HepG2 (cell line): ENCODE data around the gene MYL6. TPM values are rescaled to one million over a fixed set of nuclear protein-coding genes. Genes with fewer than 3 reads are reported as not detected.

ENCODE experiments used
- ATAC-seq: fragments of 200-7000 bp; cut with Tn5 transposase; 3 replicates; pipeline ENCODE4 v1.9.1; 2020; ENCODE audit warnings: mild to moderate bottlenecking, moderate library complexity
- BruUV-seq: library from RNA; stranded (reverse); fragments of 400-500 nt; replicated peaks from 2 replicates; lab custom pipeline; 2021; lab: Mats Ljungman, UMichigan
- CTCF ChIA-PET: fragments of 300-600 bp; formaldehyde crosslinking; extraction: SDS; loops from one replicate; lab custom pipeline; 2021; ENCODE audit warnings: low total read pairs, inconsistent platforms, low intra/inter-chr PET ratio; lab: Yijun Ruan, JAX
- POLR2A ChIA-PET: fragments of 350-600 bp; sonication (Branson Sonifier 250); formaldehyde crosslinking; loops from one replicate; lab custom pipeline; 2020; ENCODE audit warnings: antibody characterized with exemption, inconsistent platforms; lab: Yijun Ruan, JAX
- DNase-seq: peaks from one replicate; pipeline ENCODE4 v3.0.0-alpha.2; 2015; ENCODE audit warnings: low spot score
- FAIRE-seq: peaks from 3 replicates; lab custom pipeline; 2011; peaks lifted over from hg19 to GRCh38; lab: Jason Lieb, UNC
- H2AFZ ChIP-seq: one replicate; pipeline ENCODE4 v1.6.1; 2011; ENCODE audit warnings: low read length, inconsistent platforms
- H3K27ac ChIP-seq: fragments of 300-600 bp; 3 replicates; pipeline ENCODE4 v1.8.0; 2011; ENCODE audit warnings: mixed run types, mild to moderate bottlenecking, mixed read lengths, low read length, inconsistent platforms; ENCODE audit not compliant: insufficient read depth; ENCODE audit errors: extremely low read length
- H3K27me3 ChIP-seq, 2 experiments: fragments of 200-600 bp in 1 of 2; 2 replicates in 1 of 2; 3 replicates in 1 of 2; pipeline versions ENCODE4 v1.6.0 to v1.8.0; 2011; ENCODE audit warnings: low read length in 2 of 2, mild to moderate bottlenecking in 2 of 2, moderate library complexity in 2 of 2, inconsistent platforms in 1 of 2; ENCODE audit not compliant: insufficient read depth in 2 of 2, control insufficient read depth in 1 of 2
- H3K36me3 ChIP-seq, 2 experiments: fragments of 200-600 bp in 1 of 2; replicated peaks in 1 of 2; 2 replicates in 1 of 2; 3 replicates in 1 of 2; pipeline versions ENCODE4 v1.5.1 to v1.8.0; 2011; ENCODE audit warnings: low read length in 2 of 2, inconsistent platforms in 1 of 2; ENCODE audit not compliant: insufficient read depth in 2 of 2, control insufficient read depth in 1 of 2
- H3K4me1 ChIP-seq: 2 replicates; pipeline ENCODE4 v1.5.1; 2012; ENCODE audit warnings: low read length, inconsistent platforms; ENCODE audit not compliant: insufficient read depth
- H3K4me2 ChIP-seq: 2 replicates; pipeline ENCODE4 v1.6.0; 2011; ENCODE audit warnings: low read depth, low read length, inconsistent platforms
- H3K4me3 ChIP-seq, 3 experiments: fragments of 200-600 bp in 1 of 3; sonication (generic), shearing (Covaris generic) in 1 of 3; replicated peaks in 1 of 3; 2 replicates each; pipeline ENCODE4 v1.5.1; 2011 to 2016; ENCODE audit warnings: low read length in 3 of 3, inconsistent platforms in 2 of 3, low read depth in 2 of 3, mild to moderate bottlenecking in 2 of 3, control low read depth in 1 of 3, mixed read lengths in 1 of 3; ENCODE audit not compliant: insufficient read depth in 1 of 3
- H3K79me2 ChIP-seq: one replicate; pipeline ENCODE4 v1.6.1; 2011; ENCODE audit warnings: low read length, inconsistent platforms; ENCODE audit not compliant: insufficient read depth
- H3K9ac ChIP-seq: 2 replicates; pipeline ENCODE4 v1.6.0; 2011; ENCODE audit warnings: mild to moderate bottlenecking, low read depth, low read length, inconsistent platforms; ENCODE audit not compliant: insufficient read depth
- H3K9me3 ChIP-seq: 2 replicates; pipeline ENCODE4 v1.5.1; 2012; ENCODE audit warnings: mild to moderate bottlenecking, low read length
- H4K20me1 ChIP-seq: 2 replicates; pipeline ENCODE4 v1.6.0; 2011; ENCODE audit warnings: inconsistent platforms, mild to moderate bottlenecking, low read length, moderate library complexity; ENCODE audit not compliant: insufficient read depth
- ATF4 ChIP-seq, 2 experiments: fragments of 450-650 bp in 1 of 2; sonication (generic) in 1 of 2; formaldehyde crosslinking; IDR thresholded peaks; 2 replicates each; pipeline versions ENCODE4 v1.5.0 to v1.8.0; 2020 to 2022; ENCODE audit warnings: mild to moderate bottlenecking in 1 of 2, missing genetic modification reagents in 1 of 2
- ATRX ChIP-seq: sonication (generic); formaldehyde crosslinking; IDR thresholded peaks from 2 replicates; pipeline ENCODE4 v1.4.0; 2020; ENCODE audit warnings: missing genetic modification reagents, borderline replicate concordance
- EEA1 ChIP-seq: sonication (generic); formaldehyde crosslinking; IDR thresholded peaks from 2 replicates; pipeline ENCODE4 v1.5.1; 2020; ENCODE audit warnings: mild to moderate bottlenecking, missing genetic modification reagents, borderline replicate concordance
- FOXA1 ChIP-seq, 2 experiments: fragments of 450-650 bp in 1 of 2; sonication (generic) in 1 of 2; formaldehyde crosslinking in 1 of 2; IDR thresholded peaks; 2 replicates each; pipeline versions ENCODE4 v1.4.0 to v1.6.1; 2016 to 2020; ENCODE audit warnings: missing genetic modification reagents in 1 of 2
- JUNB ChIP-seq: sonication (generic); formaldehyde crosslinking; IDR thresholded peaks from 2 replicates; pipeline ENCODE4 v1.8.0; 2022; ENCODE audit warnings: missing genetic modification reagents, mild to moderate bottlenecking, borderline replicate concordance
- KLF11 ChIP-seq: IDR thresholded peaks from 2 replicates; pipeline ENCODE4 v1.6.1; 2016; ENCODE audit warnings: missing compliant biosample characterization
- LCORL ChIP-seq, 2 experiments: fragments of 450-650 bp in 1 of 2; sonication (generic) in 1 of 2; formaldehyde crosslinking in 1 of 2; IDR thresholded peaks; 2 replicates each; pipeline versions ENCODE4 v1.5.0 to v1.6.1; 2017 to 2020; ENCODE audit warnings: antibody characterized with exemption in 1 of 2, missing genetic modification reagents in 1 of 2
- POGK ChIP-seq: sonication (generic); formaldehyde crosslinking; conservative IDR thresholded peaks from 2 replicates; pipeline ENCODE4 v1.8.0; 2022; ENCODE audit warnings: mild to moderate bottlenecking, moderate library complexity, missing genetic modification reagents
- RAD51 ChIP-seq: fragments of 450-650 bp; IDR thresholded peaks from 2 replicates; pipeline ENCODE4 v1.6.1; 2016; ENCODE audit warnings: borderline replicate concordance
- SP2 ChIP-seq: sonication (generic); formaldehyde crosslinking; IDR thresholded peaks from 2 replicates; pipeline ENCODE4 v1.5.1; 2020; ENCODE audit warnings: mild to moderate bottlenecking, missing genetic modification reagents
- ZBTB46 ChIP-seq: sonication (generic); formaldehyde crosslinking; IDR thresholded peaks from 2 replicates; pipeline ENCODE4 v1.4.0; 2020; ENCODE audit warnings: mild to moderate bottlenecking, missing genetic modification reagents, borderline replicate concordance
- ZC3H4 ChIP-seq: sonication (generic); formaldehyde crosslinking; IDR thresholded peaks from 2 replicates; pipeline ENCODE4 v1.4.0; 2020; ENCODE audit warnings: missing genetic modification reagents, borderline replicate concordance
- ZEB1 ChIP-seq: IDR thresholded peaks from 2 replicates; pipeline ENCODE4 v1.6.1; 2012; ENCODE audit warnings: mild to moderate bottlenecking, low read depth, inconsistent platforms; ENCODE audit not compliant: insufficient replicate concordance
- ZNF12 ChIP-seq: sonication (generic); formaldehyde crosslinking; IDR thresholded peaks from 2 replicates; pipeline ENCODE4 v1.5.0; 2020; ENCODE audit warnings: missing genetic modification reagents
- ZNF430 ChIP-seq: sonication (generic); formaldehyde crosslinking; IDR thresholded peaks from 2 replicates; pipeline ENCODE4 v1.9.0; 2021; ENCODE audit warnings: mild to moderate bottlenecking, missing genetic modification reagents
- ZNF530 ChIP-seq: sonication (generic); formaldehyde crosslinking; IDR thresholded peaks from 2 replicates; pipeline ENCODE4 v1.5.0; 2020; ENCODE audit warnings: low read depth, mild to moderate bottlenecking, missing genetic modification reagents
- ZNF672 ChIP-seq: sonication (generic); formaldehyde crosslinking; IDR thresholded peaks from 2 replicates; pipeline ENCODE4 v1.8.1; 2022; ENCODE audit warnings: missing genetic modification reagents
- ZNF784 ChIP-seq: sonication (generic); formaldehyde crosslinking; IDR thresholded peaks from 2 replicates; pipeline ENCODE4 v1.5.1; 2020; ENCODE audit warnings: missing genetic modification reagents, mild to moderate bottlenecking, borderline replicate concordance
- ZSCAN29 ChIP-seq: sonication (generic); formaldehyde crosslinking; conservative IDR thresholded peaks from 2 replicates; pipeline ENCODE4 v1.4.0; 2020; ENCODE audit warnings: mild to moderate bottlenecking, missing genetic modification reagents
- WGBS: methylation state at CpG from one replicate; pipeline ENCODE4 v1.1.6; 2017; ENCODE audit warnings: low lambda C conversion rate; 5-methylcytosine and 5-hydroxymethylcytosine counted together
- in situ Hi-C: cut with HindIII; loops from 2 replicates; pipeline ENCODE4 v1.10.0; 2017; ENCODE audit warnings: low pct_unique_long_range_greater_than_20kb; ENCODE audit not compliant: extremely low pct_ligation_motif_present
- intact Hi-C: fragments of 100-400 bp; cut with micrococcal nuclease; formaldehyde crosslinking; loops from one replicate; pipeline ENCODE4 v1.10.0; 2022; ENCODE audit not compliant: unreplicated experiment
- polyA plus RNA-seq, 8 experiments: library from polyadenylated mRNA; depleted of rRNA in 3 of 8; stranded (reverse) in 7 of 8; unstranded in 1 of 8; fragments of >200 nt; fragmentation: Illumina TruSeq in 4 of 8; extraction: Trizol in 4 of 8; gene quantifications; 2 replicates each; pipeline versions ENCODE4 v1.2.1 to v1.2.3, GENCODE V29; 2011 to 2016; ENCODE audit warnings: low read depth in 4 of 8, missing spikeins in 1 of 8, mixed read lengths in 1 of 8; ENCODE audit not compliant: insufficient read depth in 1 of 8
- total RNA-seq, 5 experiments: library from RNA; depleted of rRNA; stranded (reverse); fragments of >200 nt; fragmentation: Illumina TruSeq; extraction: Trizol; gene quantifications; 2 replicates each; pipeline ENCODE4 v1.2.3, GENCODE V29; 2016; ENCODE audit warnings: low read depth in 1 of 5

The MYL6 gene
- total and polyA plus RNA-seq, 2 of the 13 experiments (the other 11 are each of a cell fraction or from before 2014, with no cell fraction given), result 1,127 to 1,192 TPM

DNA sequence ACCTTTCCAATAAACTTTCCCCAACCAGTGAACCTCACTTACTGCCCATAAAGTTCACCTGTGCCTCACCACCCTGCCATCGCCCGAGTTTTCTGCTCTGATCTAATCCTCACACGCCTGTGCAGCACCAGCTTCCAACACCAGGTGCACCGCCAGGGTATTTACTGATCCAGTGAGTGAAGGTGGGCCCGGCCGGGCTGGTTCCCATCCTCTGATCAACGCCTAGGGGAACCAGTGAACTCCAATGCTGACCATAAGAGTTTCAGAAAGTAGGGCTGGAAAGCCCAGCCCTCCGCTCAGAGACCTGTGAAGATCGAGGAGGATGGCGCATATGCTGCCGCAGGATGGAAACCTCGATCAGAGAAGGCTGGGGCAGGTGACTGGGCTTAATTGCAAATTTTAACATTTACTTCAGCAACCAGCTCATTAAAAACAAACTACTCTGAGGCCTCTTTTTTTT, 6.5 kb upstream of the MYL6 start:
- in situ Hi-C loops, result no loop called here
- DNase-seq (peak; percentile 80), FAIRE-seq (peak; percentile 76), ATAC-seq (peak; percentile 90)
- WGBS, result 0% methylated on average over 10 of the region's 12 CpGs
- TSS peak; percentile 81 for BruUV-seq
- Histone ChIP-seq H4K20me1 (no peaks in the 10 kb centered on the region), H3K27ac (peak overlapping the region; percentile 89), H3K36me3 (0 out of 5 replicates have a peak, but pooled peaks cover 0 to 1% of the 10 kb centered on the region in 2 experiments), H3K4me1 (peaks cover 35% of the 10 kb centered on the region), H2AFZ (peak overlapping the region; percentile 57), H3K9me3 (no peaks in the 10 kb centered on the region), H3K9ac (peak overlapping the region; percentile 76), H3K79me2 (peaks cover 15% of the 10 kb centered on the region), H3K4me3 (peak overlapping the region; percentile 79 to 86 (median 82)), H3K27me3 (no peaks in the 10 kb centered on the region; a peak in 1 of 5 replicates), H3K4me2 (peak overlapping the region; percentile 92)
- ChIA-PET CTCF (interaction anchor here (0.9 to 1.6 kb wide), 2 partner anchors 26 to 38 kb away, joined by 3 to 5 read pairs; no protein-coding TSS in a partner anchor), POLR2A (interaction anchor here (0.5 to 3.8 kb wide), 12 partner anchors 10 to 406 kb away, joined by 3 to 42 read pairs (median 5); partner anchors contain the start of genes CNPY2, ESYT1, PA2G4 and RNF41)
- intact Hi-C loops, result loop anchor here (1.0 to 2.0 kb wide), 2 partner anchors 25 to 33 kb away; partner anchors contain the start of gene ZC3H10
- no peak for TF ChIP-seq ZNF12 (CRISPR knock-in tag)
- TF ChIP-seq JUNB (CRISPR knock-in tag), result no peak; the same call in 1 of the 2 replicates
- TF ChIP-seq ZNF784, result no peak
- no peak for TF ChIP-seq LCORL (IDR thresholded peaks at IDR 0.05)
- 0 out of 2 replicates have a peak, but pooled peaks have one; percentile 9 for TF ChIP-seq LCORL (CRISPR knock-in tag; IDR thresholded peaks at IDR 0.05)
- TF ChIP-seq RAD51, result no peak
- no peak for TF ChIP-seq ZC3H4 (CRISPR knock-in tag)
- no peak for TF ChIP-seq ZNF530 (CRISPR knock-in tag)
- no peak for TF ChIP-seq POGK (CRISPR knock-in tag)
- TF ChIP-seq ZBTB46 (CRISPR knock-in tag), result no peak
- TF ChIP-seq ATF4 (CRISPR knock-in tag; IDR thresholded peaks at IDR 0.05), result peak in 1 of 2 experiments; percentile 18; a peak in 1 of 4 replicates
- TF ChIP-seq ZNF430 (CRISPR knock-in tag), result no peak
- no peak for TF ChIP-seq KLF11
- TF ChIP-seq ZSCAN29, result no peak; the same call in 1 of the 2 replicates
- TF ChIP-seq FOXA1 (IDR thresholded peaks at IDR 0.05), result no peak
- TF ChIP-seq FOXA1 (CRISPR knock-in tag; IDR thresholded peaks at IDR 0.05), result peak; percentile 65
- no peak for TF ChIP-seq ZNF672 (CRISPR knock-in tag)
- peak; percentile 43 for TF ChIP-seq ZEB1
- no peak for TF ChIP-seq ATRX (CRISPR knock-in tag)
- TF ChIP-seq SP2 (CRISPR knock-in tag), result no peak
- no peak for TF ChIP-seq EEA1 (CRISPR knock-in tag)
